ENCODE measurements around the gene HASPIN.

- TF ChIP-seq CTCF (optimal IDR thresholded peaks at IDR 0.05 in 1 of 3, IDR thresholded peaks at IDR 0.05 in 1 of 3, conservative IDR thresholded peaks at IDR 0.05 in 1 of 3; ENCODE audit: extremely low read depth in 1 of 3, insufficient read depth in 2 of 3, low read length in 3 of 3) (no peak), EZH2 (IDR thresholded peaks at IDR 0.05; ENCODE audit: low read length) (no peak)
Observed at GRCh38 chr17:3766779-3767178, 43.1 kb downstream of the HASPIN start.
